Left kidney (tissue), 2 donors: ENCODE results near the gene MLF1. TPM values are rescaled to one million over a fixed set of nuclear protein-coding genes. Genes with fewer than 3 reads are reported as not detected.

Experiments
- DNase-seq: peaks from one replicate; pipeline ENCODE4 v3.0.0-alpha.2; 2013
- polyA plus RNA-seq: library from polyadenylated mRNA; unstranded; fragments of 120-200 nt; gene quantifications from one replicate; pipeline ENCODE4 v1.2.1, GENCODE V29; 2013; ENCODE audit not compliant: insufficient read length

MLF1 gene
- polyA plus RNA-seq, 1 donor, result 62.9 TPM

DNA sequence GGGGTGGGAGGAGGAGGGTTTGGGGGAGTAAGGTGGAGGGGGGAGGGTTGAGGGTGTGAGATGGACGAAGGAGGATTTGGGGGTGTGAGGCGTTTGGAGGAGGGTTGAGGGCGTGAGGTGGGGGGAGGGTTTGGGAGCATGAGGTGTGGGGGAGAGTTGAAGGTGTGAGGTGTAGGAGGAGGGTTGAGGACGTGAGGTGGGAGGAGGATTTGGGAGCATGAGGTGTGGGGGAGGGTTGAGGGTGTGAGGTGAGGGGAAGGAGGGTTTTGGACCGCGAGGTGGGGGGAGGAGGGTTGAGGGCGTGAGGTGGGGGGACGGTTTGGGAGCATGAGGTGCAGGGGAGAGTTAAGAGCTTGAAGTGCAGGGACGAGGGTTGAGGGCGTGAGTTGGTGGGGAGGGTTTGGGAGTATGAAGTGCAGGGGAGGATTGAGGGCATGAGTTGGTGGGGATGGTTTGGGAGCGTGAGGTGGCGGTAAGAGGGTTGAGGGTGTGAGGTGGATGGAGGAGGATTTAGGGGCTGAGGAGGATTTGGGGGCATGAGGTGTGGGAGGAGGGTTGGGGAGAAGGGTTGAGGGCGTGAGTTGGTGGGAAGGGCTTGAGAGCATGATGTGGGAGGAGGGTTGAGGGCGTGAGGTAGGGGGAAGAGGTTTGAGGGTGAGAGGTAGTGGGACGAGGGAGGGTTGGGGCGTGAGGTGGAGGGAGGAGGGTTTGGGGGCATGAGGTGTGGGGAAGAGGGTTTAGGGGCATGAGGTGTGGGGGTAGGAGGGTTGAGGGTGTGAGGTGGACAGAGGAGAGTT is 1.2 kb downstream of the MLF1 start:
- no peak for DNase-seq

DNA sequence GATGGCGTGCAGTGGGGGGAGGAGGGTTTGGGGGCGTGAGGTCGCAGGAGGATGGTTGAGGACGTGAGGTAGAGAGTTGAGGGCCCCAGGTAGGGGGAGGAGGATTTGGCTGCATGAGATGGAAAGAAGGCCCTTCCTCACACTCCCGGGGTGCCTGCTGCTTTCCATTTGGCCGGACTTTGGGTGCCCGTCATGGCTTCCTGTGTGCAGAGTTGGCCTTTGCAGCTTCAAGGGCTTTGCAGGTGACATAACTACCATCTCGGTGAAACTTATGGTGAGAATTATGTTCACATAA is 1.7 kb downstream of the MLF1 start:
- no peak for DNase-seq

DNA sequence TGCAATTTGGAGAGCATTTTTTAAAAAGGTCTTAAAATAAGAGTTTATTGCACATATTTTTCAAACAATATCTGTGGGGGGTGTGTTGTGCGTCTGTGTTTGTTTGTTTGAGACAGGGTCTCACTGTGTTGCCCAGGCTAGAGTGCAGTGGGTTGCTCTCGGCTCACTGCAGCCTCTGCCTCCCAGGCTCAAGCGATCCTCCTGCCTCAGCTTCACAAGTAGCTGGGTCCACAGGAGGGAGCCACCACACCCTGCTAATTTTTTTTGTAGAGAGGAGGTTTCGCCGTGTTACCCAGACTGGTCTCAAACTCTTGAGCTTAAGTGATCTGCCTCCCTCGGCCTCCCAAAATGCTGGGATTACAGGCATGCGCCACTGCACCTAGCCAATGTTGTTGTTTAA is 2.7 kb downstream of the MLF1 start:
- no peak for DNase-seq

DNA sequence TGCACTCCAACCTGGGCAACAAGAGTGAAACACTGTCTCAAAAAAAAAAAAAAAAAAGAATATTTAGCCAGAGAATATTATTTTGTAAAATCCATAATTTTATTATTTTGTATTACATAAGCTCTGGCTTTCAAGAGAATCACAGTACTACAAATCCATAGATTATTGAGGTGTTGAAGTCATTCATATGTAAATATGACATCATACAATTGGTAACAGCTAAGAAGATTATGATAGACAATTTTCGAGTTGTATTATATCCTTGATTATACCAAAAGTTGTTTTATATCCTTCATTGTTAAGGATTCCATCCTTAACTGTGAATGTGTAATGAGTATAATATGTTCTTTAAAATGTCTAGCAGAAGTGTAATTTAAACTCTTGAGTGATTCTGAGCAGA is 3.7 kb downstream of the MLF1 start:
- no peak for DNase-seq

DNA sequence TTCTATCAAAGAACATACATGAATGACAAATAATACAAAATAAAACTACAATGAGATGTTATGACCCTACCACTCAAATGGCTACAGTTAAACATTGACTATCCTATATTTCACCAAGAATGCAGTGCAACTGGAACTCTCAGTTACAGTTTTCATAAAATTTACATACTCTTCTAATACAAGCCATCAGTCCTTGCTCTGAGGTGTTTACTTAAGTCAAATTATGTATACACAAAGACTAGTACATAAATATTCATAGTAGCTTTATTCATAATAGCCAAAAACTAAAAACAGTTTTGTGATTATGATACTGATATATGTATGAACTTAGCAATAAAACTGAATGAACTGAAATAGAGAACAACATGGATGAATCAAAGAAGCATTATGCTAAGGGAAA is 19.2 kb downstream of the MLF1 start:
- DNase-seq, result no peak

DNA sequence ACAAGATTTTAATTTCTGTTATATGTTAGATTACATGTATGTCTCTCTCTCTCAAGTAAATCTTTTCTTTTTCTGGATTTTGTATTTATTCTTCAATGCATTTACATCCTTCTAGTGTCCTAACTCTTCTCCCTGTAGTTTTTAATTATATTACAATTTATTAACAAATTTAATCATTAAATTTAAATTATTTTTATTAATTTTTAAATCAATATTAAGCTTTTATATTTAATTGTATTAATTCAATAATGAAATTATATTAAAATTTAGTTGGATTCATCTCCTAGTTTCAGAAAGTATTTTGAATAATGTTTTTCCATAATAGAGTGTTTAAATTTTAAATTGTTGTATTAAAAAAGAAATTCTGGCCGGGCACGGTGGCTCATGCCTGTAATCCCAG is 29.8 kb downstream of the MLF1 start:
- no peak for DNase-seq

DNA sequence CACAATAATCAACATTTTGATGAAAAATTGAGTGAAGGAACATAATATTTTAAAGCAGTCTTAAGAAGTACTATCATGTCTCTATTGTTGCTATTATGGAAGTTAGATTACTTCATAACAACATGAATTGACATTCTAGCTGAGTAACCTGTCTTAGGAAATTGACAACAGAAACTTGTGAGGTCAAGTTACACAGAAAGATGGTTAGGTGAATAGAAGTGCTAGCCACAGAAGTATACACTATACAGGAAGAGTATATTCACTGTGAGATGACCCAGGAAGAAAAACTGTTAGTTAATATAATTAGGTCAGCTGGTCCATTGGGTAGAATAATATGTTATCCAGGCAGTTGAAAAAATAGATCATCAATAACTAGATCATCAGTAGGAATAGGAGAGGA is 31.2 kb downstream of the MLF1 start:
- DNase-seq, result no peak

DNA sequence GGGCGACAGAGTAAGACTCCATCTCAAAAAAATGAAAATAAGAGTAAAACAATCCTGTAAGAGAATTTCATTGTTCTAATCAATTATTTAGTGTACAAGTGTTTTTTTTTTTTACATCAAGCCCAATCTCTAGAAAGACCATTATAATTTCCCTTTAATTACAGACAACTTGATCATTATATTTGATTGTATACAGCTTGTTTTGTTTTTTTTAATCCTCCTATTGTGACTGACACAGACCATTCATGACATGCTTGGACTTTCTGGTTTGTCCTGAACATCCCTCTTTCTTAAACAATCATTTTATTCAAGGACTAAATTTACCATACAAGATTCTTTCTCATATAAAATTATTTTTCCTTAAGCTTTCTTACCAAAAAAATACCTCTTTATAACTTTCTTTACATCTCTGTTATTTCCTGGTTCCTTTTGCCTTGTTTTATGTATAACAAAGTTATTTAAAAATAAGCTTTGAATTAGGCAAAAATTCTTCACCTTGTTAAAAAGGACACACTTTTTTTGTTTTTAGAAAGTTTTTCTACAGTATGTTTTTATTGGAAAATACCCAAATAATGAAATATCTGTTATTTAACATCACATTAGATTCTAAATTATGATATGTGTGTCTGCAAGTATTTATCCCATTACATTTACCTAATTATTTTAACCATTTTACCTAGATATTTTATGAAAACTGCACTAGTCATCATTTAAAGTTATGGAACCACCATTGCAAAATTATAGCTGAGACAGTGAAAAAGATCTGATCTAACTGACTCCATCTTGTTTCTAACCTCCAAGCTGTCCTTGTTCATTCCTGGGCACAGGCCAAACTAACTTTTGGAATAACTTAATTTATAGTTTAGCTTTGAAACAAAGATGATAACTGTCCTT is 47.2 kb downstream of the MLF1 start:
- DNase-seq, result no peak

DNA sequence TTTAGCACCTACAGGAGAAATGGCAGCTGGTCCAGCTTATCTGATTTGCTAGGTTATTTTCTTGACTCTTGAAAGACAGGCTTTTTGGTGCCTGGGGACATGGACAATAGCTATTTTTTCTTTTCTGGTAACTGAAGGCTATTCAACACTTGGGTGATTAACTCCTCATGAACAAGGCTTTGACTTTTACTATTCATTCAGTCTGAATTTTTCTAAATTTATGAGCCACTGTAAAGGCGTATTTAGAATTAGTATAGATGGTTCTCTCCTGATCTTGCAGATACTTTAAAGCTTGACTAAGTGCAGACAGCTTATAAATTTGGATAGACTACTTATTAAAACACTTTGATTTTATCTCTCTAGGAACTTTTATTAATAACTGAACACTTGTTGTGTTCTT is 54.9 kb downstream of the MLF1 start:
- DNase-seq, result no peak

DNA sequence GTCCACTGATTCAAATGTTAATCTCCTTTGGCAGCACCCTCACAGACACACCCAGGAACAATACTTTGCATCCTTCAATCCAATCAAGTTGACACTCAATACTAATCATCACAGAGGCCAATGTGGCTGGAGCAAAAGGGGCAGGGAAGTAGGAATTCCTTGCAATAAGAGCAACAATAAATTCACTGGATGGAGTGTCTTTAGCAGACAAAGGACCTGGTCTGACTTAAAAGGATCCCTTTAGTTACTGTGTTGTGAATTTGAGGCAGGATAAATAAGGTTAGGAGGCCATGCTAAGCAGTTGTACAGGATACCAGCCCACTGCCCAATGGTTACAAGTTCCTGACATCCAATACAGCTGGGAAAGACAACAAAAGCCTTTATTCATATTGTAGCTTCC is 61.0 kb downstream of the MLF1 start:
- no peak for DNase-seq

DNA sequence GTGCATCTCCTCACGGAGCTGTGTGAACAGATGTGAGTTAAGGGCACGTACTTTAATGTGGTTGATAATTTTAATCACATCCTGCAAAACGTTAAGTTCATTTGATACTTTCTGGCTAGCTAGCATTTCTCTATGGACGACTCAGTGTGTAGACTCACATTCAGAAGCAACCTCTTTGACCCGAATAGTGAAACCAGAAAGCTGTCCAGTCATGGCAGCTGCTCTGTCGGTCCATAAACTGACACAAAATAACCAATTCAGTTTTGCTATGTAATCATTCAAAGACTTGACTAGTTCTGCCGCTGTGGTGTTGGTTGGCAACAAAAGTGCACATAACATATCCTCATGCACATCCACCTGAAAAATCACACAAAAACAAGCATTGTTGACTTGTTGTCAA is 69.7 kb downstream of the MLF1 start:
- DNase-seq, result no peak

DNA sequence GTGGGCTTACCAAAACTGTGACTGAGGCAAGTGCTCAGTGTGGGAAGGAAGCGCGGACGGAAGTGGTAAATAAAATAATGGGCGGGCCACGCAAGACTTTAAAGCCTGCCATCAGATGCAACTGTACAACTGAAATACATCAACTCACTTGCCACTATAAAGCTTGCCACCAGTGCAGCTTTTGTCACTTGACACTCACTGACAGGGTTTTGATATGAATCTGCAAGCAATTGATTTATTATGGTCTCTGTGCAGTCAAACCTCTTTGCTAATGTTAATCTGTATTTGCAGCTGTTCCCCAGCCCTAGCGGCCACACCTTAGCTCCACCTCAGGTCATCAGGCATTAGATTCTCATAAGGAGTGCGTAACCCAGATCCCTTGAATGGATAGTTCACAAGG is 71.0 kb downstream of the MLF1 start:
- no peak for DNase-seq

DNA sequence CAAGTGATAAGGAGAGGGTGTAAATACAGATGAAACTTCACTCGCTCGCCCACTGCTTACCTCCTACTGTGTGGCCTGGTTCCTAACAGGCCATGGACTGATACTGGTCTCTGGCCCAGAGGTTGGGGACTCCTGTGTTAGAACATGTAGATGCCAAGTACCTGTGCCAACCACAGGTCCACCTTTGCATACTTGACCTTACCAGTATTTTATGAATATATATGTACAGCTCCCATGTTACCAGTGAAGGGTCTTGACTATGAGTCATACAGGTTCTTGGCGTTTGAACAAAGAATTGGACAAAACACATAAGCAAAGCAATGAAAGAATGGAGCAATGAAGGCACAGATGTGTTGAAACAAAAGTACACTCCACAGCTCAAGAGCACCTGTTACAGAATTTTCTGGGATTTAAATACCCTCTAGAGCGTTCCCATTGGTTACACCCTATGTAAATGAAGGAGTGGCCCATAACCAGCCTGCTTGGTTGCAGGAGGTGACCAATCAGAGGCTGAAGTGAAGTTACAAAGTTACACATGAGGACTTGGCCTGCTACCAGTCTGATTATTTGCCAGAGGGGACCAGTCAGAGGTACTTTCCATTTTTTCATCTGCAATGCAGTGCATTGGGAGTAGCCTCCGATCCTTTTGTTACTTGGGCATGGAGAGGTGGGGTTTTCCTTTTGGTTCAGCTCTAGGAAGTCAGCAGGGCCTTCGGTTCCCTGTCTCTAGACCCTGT is 71.6 kb downstream of the MLF1 start:
- DNase-seq, result no peak

DNA sequence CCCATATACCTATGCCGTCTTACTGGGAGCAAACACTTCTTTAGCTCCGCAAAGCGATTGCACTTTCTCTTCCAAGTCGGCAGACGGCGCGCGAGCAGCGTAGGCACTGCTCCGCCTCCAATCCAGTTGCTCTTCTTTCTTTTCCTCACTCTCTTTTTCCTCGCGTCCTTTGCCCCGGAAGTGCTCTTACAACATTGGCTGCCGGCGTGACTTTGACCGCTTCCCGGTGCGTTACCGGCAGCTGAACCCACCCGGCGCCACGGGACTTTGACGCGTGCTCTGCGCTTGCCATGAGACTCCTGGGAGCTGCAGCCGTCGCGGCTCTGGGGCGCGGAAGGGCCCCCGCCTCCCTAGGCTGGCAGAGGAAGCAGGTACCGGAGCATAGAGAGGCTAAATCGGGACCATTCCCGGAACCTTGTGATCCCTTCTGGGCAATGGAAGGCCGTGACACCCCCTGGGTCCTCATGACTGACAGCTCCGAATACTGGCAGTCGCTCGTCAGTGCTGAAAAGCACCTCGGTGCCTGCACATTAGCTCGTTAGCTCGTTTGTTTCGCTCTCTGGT is 73.4 kb downstream of the MLF1 start, which contains the start of gene GFM1:
TSS of gene GFM1 (plus strand) at position 183 of the 564 bp plus-strand sequence. CDS start at position 291, 108 bp downstream.
- peak; percentile 95 for DNase-seq

DNA sequence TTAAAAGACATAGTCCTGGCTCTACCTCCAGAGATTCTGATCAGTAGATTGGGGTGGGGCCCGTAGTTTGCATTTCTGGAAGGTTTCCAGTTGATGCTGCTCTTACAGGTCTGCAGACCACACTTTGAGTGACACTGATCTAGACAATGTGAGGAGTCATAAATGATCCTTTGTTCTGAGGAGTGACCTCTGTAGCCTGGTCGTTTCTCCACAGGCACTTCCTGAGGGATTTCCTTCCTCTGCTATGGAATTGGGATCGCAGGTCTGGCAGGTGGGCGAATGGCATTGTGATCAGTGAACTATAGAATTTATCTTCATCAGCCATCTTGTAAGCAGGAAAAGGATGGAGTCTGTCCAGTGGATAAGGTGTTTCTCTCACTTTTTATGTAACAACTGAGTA is 78.8 kb downstream of the MLF1 start:
- no peak for DNase-seq

DNA sequence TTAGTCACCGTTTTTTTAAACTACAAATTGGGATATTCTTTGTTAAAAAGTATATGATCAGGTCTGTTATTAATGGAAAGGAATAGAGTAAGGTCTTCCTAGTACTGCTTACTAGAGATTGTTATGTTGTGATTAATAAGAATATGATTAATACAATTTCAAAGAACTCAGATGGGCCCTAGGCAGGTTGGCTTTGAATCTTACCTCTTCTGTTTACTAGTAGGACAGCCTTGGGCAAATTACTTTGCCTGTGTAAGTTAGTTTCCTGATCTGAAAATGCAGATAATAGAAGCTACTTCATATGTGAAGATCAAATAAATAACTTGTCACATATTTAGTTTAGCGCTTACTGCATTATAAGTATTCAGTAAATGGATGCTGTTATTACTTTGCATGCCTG is 80.2 kb downstream of the MLF1 start:
- DNase-seq, result no peak

DNA sequence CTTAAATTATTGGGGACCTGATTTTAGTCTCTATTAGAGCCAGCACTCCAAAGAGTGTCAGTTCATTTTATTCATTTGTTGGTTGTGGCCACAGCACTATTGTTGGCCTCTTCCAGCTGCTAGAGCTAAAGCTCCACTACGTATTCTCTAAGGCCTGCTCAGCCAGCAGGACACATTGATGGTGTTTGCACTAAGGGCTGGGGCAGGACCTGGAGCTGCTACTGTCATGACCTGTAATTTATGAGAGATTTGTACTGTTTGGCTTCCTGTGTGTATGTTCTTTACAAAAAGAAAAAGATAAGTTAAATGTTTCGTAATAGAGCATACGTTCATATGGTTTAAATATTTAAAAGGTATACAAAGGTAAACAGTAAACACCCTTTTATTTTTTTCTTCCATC is 81.5 kb downstream of the MLF1 start:
- DNase-seq, result no peak

Other genes starting within 250 kb of the MLF1 start
- gene GFM1, start 73.3 kb downstream of the MLF1 start, polyA plus RNA-seq, result 51.7 TPM
- 32.5 TPM for gene LXN, start 101.5 kb downstream of the MLF1 start, polyA plus RNA-seq
- 12.6 TPM for gene RARRES1, start 161.3 kb downstream of the MLF1 start, polyA plus RNA-seq
- gene MFSD1, start 230.9 kb downstream of the MLF1 start, polyA plus RNA-seq, result 59.0 TPM